Kidney (tissue), 14 donors: ENCODE results near the gene ROR1. TPM values are rescaled to one million over a fixed set of nuclear protein-coding genes. Genes with fewer than 3 reads are reported as not detected.

Source experiments
- DNase-seq, 5 donors: peaks; one replicate each; pipeline ENCODE4 v3.0.0-alpha.2; 2013 to 2020
- FAIRE-seq: peaks from 2 replicates; lab custom pipeline; 2012; peaks lifted over from hg19 to GRCh38; lab: Jason Lieb, UNC
- H3K27ac ChIP-seq, 2 donors: one replicate each; pipeline ENCODE4 v1.7.0; 2013; ENCODE audit warnings: low read depth in 2 of 2, low read length in 2 of 2, inconsistent platforms in 1 of 2
- H3K27me3 ChIP-seq: one replicate; pipeline ENCODE4 v1.7.1; 2013; ENCODE audit warnings: low read length, inconsistent platforms; ENCODE audit not compliant: control insufficient read depth, insufficient read depth
- H3K36me3 ChIP-seq, 3 donors: one replicate each; pipeline versions ENCODE4 v1.7.0 to v1.7.1; 2013; ENCODE audit warnings: low read length in 3 of 3, control low read depth in 1 of 3, inconsistent platforms in 1 of 3; ENCODE audit not compliant: insufficient read depth in 3 of 3, control insufficient read depth in 2 of 3
- H3K4me1 ChIP-seq, 3 donors: one replicate each; pipeline versions ENCODE4 v1.7.0 to v1.7.1; 2013; ENCODE audit warnings: low read length in 3 of 3, inconsistent platforms in 1 of 3, low read depth in 1 of 3; ENCODE audit not compliant: control insufficient read depth in 2 of 3, insufficient read depth in 2 of 3
- H3K4me3 ChIP-seq, 3 donors: one replicate each; pipeline versions ENCODE4 v1.7.0 to v1.8.1; 2013; ENCODE audit warnings: low read length in 3 of 3, control low read depth in 1 of 3, inconsistent platforms in 1 of 3
- H3K9ac ChIP-seq, 3 donors: one replicate each; pipeline versions ENCODE4 v1.7.0 to v1.7.1; 2013; ENCODE audit warnings: low read length in 3 of 3, control low read depth in 1 of 3, inconsistent platforms in 1 of 3
- H3K9me3 ChIP-seq, 3 donors: one replicate each; pipeline versions ENCODE4 v1.7.0 to v1.7.1; 2013; ENCODE audit warnings: low read length in 3 of 3, control low read depth in 1 of 3, inconsistent platforms in 1 of 3; ENCODE audit not compliant: control insufficient read depth in 2 of 3, insufficient read depth in 1 of 3
- CTCF ChIP-seq: IDR thresholded peaks from 3 replicates; pipeline ENCODE4 v1.5.1; 2012; ENCODE audit warnings: mild to moderate bottlenecking, moderate library complexity, borderline replicate concordance; ENCODE audit not compliant: insufficient read depth; ENCODE audit errors: extremely low read depth
- intact Hi-C: fragments of 100-400 bp; cut with DNase I; formaldehyde crosslinking; loops from one replicate; pipeline ENCODE4 v1.11.1; 2022
- polyA plus RNA-seq: library from polyadenylated mRNA; stranded (reverse); fragments of 350-450 nt; fragmentation: Illumina TruSeq; extraction: RNeasy Lipid Tissue Mini Kit (QIAGEN cat#74804); gene quantifications from one replicate; pipeline ENCODE4 v1.2.3, GENCODE V29; 2014; ENCODE audit warnings: low read depth, low replicate concordance; ENCODE audit not compliant: insufficient read depth
- total RNA-seq: library from RNA; stranded (reverse); fragmentation: NEBNext Ultra II Directional; extraction: Animal tissue kit (Norgen Biotek cat#: 25700); gene quantifications from one replicate; pipeline ENCODE4 v1.2.1, GENCODE V29; 2021
- donor health status: control.
- donor health status: control.
- donor health status: control.
- donor health status: control.
- donor health status: control.
- donor health status: DM: yes; HTN: yes; CAD: no.
- donor health status: Normal renal cell carcinoma (clear cell type).

Gene ROR1
- total and polyA plus RNA-seq, 2 donors from 2014 or later = 0.77 to 8.0 TPM

DNA sequence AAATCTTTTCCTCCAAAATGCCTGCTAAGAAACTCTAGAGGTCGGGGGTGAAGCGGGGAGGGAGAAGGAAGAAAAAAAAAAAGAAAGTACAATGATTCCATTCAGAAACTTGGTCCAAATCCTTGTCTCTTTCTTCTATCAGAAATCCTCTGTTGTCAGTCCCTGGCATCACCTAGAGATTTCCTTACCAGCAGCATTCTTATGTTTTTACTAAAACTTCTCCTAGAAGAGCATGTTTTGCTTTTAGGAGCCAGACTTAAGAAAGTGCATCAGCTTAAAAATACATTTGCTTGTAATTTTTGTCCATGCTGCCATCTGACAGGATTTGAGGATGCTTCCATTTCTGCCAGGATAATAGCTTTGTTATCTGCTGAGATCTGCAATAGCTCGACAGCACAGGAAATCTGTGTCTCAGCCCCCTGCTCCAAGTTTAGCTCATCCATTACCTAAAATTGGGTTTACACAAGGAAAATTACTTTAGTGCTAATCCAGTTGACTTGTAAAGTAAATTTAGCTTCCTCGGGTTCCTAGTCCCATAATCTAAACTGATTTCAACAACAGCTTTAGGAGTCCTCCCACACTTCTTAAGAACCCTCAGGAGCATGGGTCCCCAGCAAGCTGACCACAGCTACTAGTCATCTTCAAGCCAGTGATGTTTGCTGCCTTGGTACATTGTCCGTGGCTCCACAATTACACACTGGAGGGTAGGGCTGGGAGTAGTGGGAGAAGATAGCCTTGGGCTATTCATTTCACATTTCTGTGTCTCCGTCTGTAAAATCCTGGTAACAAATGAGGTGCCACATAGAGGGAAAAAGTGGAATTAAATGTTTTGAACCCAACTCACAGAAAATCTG lies 337.3 kb downstream of the ROR1 start:
- intact Hi-C loops = no loop called here
- no peaks in the 10 kb centered on the region for H3K9me3 ChIP-seq
- H3K4me1 ChIP-seq = no peaks in the 10 kb centered on the region
- H3K27ac ChIP-seq = no peak overlapping the region
- no peak for FAIRE-seq
- H3K27me3 ChIP-seq = no peaks in the 10 kb centered on the region
- no peak overlapping the region for H3K4me3 ChIP-seq
- H3K9ac ChIP-seq = no peak overlapping the region
- DNase-seq = no peak
- no peaks in the 10 kb centered on the region for H3K36me3 ChIP-seq
- TF ChIP-seq CTCF = no peak

GRCh38 chr1:64111787-64112186 lies 338.0 kb downstream of the ROR1 start:
- DNase-seq = no peak

DNA sequence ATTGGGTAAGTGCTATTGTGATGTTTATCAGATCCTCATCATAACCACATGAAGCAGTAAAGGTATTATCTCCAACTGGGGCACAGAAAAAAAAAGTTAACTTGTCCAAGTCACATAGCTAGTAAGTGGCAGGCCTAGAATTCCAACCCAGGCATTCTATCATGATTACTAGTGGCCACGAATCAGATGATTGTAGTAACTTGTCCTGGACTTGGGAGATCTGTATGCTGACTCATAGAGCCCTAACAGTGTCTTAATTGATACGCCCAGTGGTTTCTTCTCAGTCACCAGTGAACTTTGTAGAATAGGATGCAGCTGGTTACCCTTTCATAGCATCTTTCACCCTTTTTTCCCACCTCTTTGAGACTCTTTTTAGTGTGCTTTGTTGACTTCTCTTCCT lies 338.5 kb downstream of the ROR1 start:
- no peak overlapping the region for H3K9ac ChIP-seq
- TF ChIP-seq CTCF = no peak
- no peak overlapping the region for H3K27ac ChIP-seq
- no peaks in the 10 kb centered on the region for H3K36me3 ChIP-seq
- intact Hi-C loops = no loop called here
- H3K4me3 ChIP-seq = no peak overlapping the region
- H3K9me3 ChIP-seq = no peaks in the 10 kb centered on the region
- DNase-seq = no peak
- H3K27me3 ChIP-seq = no peaks in the 10 kb centered on the region
- no peaks in the 10 kb centered on the region for H3K4me1 ChIP-seq
- no peak for FAIRE-seq

More at GRCh38 chr1:64111787-64112186, 338.0 kb downstream of the ROR1 start:
- H3K9ac ChIP-seq = no peak overlapping the region
- no peak for TF ChIP-seq CTCF
- intact Hi-C loops = no loop called here
- no peaks in the 10 kb centered on the region for H3K36me3 ChIP-seq
- FAIRE-seq = no peak
- no peak overlapping the region for H3K4me3 ChIP-seq
- no peak overlapping the region for H3K27ac ChIP-seq
- H3K27me3 ChIP-seq = no peaks in the 10 kb centered on the region
- no peaks in the 10 kb centered on the region for H3K4me1 ChIP-seq
- H3K9me3 ChIP-seq = no peaks in the 10 kb centered on the region
